GM12891 (cell line): Measurements from ENCODE around the gene AVL9.

Experiments
- DNase-seq: peaks from one replicate; pipeline ENCODE4 v3.0.0; 2011; ENCODE audit warnings: low spot score; ENCODE audit not compliant: insufficient read length
- FAIRE-seq: peaks from 2 replicates; lab custom pipeline; 2011; peaks lifted over from hg19 to GRCh38; lab: Jason Lieb, UNC
- PAX5 ChIP-seq: IDR thresholded peaks from 2 replicates; pipeline ENCODE4 v1.6.1; 2011; ENCODE audit warnings: low read length, moderate library complexity, mild to moderate bottlenecking; ENCODE audit not compliant: insufficient read depth, severe bottlenecking
- POLR2A ChIP-seq: IDR thresholded peaks from 2 replicates; pipeline ENCODE4 v1.6.1; 2011; ENCODE audit warnings: low read depth, low read length, control low read depth
- POLR2AphosphoS5 ChIP-seq: IDR thresholded peaks from 2 replicates; pipeline ENCODE4 v1.6.1; 2011; ENCODE audit warnings: low read depth, low read length, control low read depth
- POU2F2 ChIP-seq: IDR thresholded peaks from 2 replicates; pipeline ENCODE4 v1.6.1; 2011; ENCODE audit warnings: low read depth, mild to moderate bottlenecking, control low read depth, low read length, moderate library complexity
- SPI1 ChIP-seq: IDR thresholded peaks from 2 replicates; pipeline ENCODE4 v1.6.1; 2011; ENCODE audit warnings: low read depth, low read length, control low read depth
- TAF1 ChIP-seq: IDR thresholded peaks from 2 replicates; pipeline ENCODE4 v1.6.1; 2011; ENCODE audit warnings: low read depth, low read length, control low read depth

The AVL9 gene

GRCh38 chr7:32532716-32533115, 37.4 kb downstream of the AVL9 start:
- DNase-seq (no peak), FAIRE-seq (no peak)
- TF ChIP-seq POU2F2 (no peak), SPI1 (no peak), POLR2A (no peak), TAF1 (no peak), PAX5 (no peak), POLR2AphosphoS5 (no peak)

- TF ChIP-seq TAF1 (no peak), POLR2AphosphoS5 (no peak), POU2F2 (no peak), POLR2A (no peak), SPI1 (no peak), PAX5 (no peak)
- DNase-seq (no peak), FAIRE-seq (no peak)
Observed at GRCh38 chr7:32533276-32534029, 38.2 kb downstream of the AVL9 start.

- DNase-seq: no peak
- FAIRE-seq: peak; percentile 28
Observed at GRCh38 chr7:32535162-32535702, 39.9 kb downstream of the AVL9 start.

GRCh38 chr7:32536016-32536415, 40.7 kb downstream of the AVL9 start:
- no peak for FAIRE-seq

More at GRCh38 chr7:32535162-32535702, 39.9 kb downstream of the AVL9 start:
- TF ChIP-seq TAF1 (no peak), POU2F2 (no peak), PAX5 (no peak), POLR2A (no peak)

DNA sequence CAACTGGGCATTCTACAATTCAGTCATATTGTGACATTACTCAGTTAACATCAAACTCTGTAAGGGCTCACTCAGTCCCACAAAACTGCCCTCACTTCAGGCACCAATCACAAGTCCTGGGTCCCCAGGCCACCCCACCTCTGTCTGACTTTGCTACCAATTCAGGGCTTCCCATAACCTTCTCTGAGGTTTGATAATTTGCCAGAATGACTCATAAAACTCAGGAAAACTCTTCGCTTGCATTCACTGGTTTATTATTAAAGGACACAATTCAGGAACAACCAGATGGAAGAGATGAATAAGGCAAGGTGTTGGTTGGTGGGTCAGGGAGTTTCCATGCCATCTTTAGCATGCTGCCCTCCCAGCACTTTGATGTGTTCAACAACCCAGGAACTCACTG, 41.3 kb downstream of the AVL9 start:
- FAIRE-seq (no peak), DNase-seq (no peak)
- TF ChIP-seq POLR2A (no peak), POLR2AphosphoS5 (no peak), SPI1 (no peak), PAX5 (no peak), TAF1 (no peak), POU2F2 (no peak)

More at GRCh38 chr7:32536016-32536415, 40.7 kb downstream of the AVL9 start:
- TF ChIP-seq POLR2A (no peak), SPI1 (no peak), POLR2AphosphoS5 (no peak), POU2F2 (no peak), PAX5 (no peak), TAF1 (no peak)
- DNase-seq: no peak

DNA sequence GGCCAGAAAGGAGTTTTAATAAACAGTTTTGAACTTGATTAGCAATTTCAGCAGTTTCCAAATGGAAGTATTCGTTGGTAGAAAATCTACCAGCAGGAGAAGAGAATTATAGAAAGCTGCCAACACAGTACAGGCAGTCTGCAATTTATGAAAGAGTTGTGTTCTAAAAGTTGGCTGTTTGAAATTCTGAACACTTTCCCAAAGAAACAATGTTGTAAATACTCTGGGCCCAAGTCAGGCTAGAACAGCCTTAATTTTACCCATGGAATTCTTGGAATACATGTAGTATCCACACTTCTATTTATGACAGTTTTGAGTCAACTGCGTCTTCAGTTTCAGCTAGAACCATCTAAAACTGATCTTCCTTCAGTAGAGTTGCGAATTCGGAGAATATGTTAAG, 42.5 kb downstream of the AVL9 start:
- FAIRE-seq (no peak), DNase-seq (no peak)
- TF ChIP-seq SPI1 (no peak), POLR2AphosphoS5 (no peak), POU2F2 (no peak), PAX5 (no peak)

GRCh38 chr7:32539366-32539765, 44.1 kb downstream of the AVL9 start:
- no peak for TF ChIP-seq POLR2AphosphoS5
- TF ChIP-seq TAF1: no peak
- no peak for TF ChIP-seq POU2F2
- no peak for DNase-seq
- no peak for FAIRE-seq

DNA sequence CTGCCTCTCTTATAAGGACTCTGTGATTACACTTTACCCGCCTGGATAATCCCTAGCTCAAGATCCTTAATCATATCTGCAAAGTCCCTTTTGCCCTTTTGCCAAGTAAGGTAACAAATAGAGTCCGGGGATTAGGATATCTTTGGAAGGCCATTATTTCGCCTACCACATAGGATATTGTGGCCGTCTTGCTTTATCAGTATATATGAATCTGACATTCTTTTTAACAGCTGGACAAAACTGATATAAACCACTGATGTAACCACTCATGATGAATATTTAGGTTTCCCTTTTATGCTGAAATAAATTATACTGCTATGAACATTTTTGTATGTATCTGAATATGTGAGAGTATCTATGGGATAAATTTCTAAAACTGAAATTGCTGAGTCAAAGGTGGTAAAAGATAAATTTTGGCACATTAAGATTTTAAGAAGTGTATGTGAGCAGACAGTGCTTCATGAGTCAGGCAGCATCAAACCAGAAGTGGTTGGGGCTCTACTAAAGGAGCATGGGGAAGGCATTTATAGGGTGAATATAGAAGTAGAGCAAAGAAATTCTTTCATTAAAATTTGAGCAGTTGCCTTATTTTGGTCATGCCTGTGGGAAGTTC, 44.7 kb downstream of the AVL9 start:
- FAIRE-seq: no peak
- DNase-seq: no peak
- TF ChIP-seq POLR2A: no peak
- TF ChIP-seq POU2F2: no peak
- no peak for TF ChIP-seq PAX5
- no peak for TF ChIP-seq TAF1
- TF ChIP-seq SPI1: no peak
- no peak for TF ChIP-seq POLR2AphosphoS5

- TF ChIP-seq POLR2AphosphoS5: no peak
- no peak for TF ChIP-seq POU2F2
- no peak for TF ChIP-seq TAF1
- no peak for TF ChIP-seq SPI1
- TF ChIP-seq POLR2A: no peak
- no peak for FAIRE-seq
Observed at GRCh38 chr7:32542595-32542994, 47.3 kb downstream of the AVL9 start.

GRCh38 chr7:32559480-32559879, 64.2 kb downstream of the AVL9 start:
- TF ChIP-seq POLR2AphosphoS5 (no peak), POU2F2 (no peak), TAF1 (no peak), PAX5 (no peak), SPI1 (no peak), POLR2A (no peak)
- no peak for FAIRE-seq
- DNase-seq: no peak

More at GRCh38 chr7:32542595-32542994, 47.3 kb downstream of the AVL9 start:
- no peak for DNase-seq
